ENCODE results near the gene AOPEP. TPM values are rescaled to one million over a fixed set of nuclear protein-coding genes. Genes with fewer than 3 reads are reported as not detected.

AOPEP gene
- total RNA-seq, 4 donors from 2014 or later, result 18.8 to 81.0 (median 32.1) TPM

DNA sequence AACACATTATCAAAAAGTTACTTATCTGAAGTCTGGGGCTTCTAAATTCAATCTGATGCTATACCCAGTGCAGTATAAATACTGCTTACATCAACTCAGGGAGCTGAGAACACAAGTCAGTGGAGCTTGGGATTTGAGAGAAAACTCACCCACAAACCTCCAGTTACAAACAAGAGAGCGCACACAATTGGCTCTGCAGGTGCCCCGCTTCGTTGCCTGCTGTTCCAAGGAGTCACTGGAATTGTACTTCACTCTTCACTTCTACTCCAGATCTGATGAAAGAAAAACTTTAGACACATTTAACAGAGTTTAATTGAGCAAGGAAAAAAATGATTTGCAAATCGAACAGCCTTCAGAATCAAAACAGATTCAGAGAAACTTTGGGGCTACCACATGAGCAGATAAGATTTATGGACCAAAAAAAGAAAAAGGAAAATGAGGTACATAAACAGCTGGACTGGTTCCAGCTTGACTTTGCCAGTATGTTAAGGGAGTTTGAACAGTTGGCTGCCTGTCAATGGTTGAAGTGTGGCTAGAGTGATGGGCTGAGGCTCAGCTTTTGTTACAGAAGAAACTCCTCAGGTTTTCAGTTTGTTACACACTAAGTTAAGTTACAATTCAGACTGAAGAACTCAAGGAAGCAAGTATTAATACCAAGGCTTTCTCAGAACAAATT, 156.6 kb downstream of the AOPEP start:
- TF ChIP-seq, protein P1, sequence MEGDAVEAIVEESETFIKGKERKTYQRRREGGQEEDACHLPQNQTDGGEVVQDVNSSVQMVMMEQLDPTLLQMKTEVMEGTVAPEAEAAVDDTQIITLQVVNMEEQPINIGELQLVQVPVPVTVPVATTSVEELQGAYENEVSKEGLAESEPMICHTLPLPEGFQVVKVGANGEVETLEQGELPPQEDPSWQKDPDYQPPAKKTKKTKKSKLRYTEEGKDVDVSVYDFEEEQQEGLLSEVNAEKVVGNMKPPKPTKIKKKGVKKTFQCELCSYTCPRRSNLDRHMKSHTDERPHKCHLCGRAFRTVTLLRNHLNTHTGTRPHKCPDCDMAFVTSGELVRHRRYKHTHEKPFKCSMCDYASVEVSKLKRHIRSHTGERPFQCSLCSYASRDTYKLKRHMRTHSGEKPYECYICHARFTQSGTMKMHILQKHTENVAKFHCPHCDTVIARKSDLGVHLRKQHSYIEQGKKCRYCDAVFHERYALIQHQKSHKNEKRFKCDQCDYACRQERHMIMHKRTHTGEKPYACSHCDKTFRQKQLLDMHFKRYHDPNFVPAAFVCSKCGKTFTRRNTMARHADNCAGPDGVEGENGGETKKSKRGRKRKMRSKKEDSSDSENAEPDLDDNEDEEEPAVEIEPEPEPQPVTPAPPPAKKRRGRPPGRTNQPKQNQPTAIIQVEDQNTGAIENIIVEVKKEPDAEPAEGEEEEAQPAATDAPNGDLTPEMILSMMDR (IDR thresholded peaks at IDR 0.05; ENCODE audit: low read depth), result no peak

DNA sequence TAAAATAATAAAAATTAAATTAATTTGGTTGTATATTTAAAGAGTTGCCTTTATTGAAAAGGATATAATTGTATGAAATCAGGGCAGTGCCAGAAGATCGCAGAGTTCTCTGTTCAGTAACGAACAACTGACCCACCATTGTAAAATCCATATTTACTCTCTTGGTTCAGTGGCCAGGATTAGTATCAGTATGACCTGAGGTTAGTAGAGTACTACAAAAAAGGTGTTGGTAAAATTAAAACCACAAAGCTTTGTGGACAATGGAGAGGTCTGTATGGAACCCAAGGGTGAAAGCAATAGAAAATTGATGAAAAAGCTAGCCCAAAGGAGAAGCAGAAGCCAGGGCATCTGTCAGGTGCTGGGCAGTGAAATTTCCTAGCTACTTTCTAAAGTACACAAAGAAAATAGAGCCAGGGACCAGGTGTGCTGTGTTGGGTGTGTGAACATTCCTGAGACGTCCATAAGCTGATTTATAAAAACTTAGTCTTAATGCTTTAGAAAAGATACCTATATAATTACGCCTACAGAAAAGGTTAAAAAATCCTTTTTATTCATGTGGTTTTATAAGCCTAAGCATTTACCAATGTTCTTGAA, 159.5 kb downstream of the AOPEP start:
- TF ChIP-seq, protein P1 (IDR thresholded peaks at IDR 0.05; ENCODE audit: low read depth), result no peak

DNA sequence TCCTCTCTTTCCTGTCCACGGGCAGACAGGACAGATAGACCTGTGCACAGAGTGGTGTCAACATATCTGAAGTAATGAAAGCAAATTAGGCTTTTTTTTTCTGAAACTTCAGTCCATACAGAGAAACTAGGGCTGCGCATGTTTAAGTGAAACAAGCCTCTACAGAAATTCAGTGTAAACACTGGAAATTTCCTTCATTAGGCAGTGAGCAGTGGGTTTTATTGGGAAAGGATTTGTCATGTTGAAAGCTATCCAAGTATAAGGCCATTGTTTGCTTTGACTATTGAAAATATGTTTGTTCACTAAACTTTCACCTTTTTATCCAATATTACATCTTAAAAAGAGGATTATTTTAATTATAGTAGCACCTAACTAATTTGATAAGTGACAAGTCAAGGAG, 161.2 kb downstream of the AOPEP start:
- TF ChIP-seq, protein P1 (IDR thresholded peaks at IDR 0.05; ENCODE audit: low read depth), result no peak

DNA sequence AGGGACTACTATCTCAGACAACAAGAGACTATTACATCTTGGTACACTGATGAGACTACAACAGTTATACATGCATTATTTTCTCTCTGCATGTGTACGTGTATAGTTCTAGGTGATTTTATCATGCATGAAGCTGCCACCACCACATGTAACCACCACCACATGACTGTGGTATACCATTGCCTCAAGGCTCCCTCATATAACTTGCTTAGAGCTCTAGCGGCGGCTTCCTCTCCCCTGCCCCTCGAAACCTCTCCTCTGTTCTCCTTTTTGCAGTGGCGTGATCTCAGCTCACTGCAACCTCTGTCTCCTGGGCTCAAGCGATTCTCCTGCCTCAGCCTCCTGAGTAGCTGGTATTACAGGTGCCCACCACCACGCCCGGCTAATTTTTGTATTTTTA, 162.3 kb downstream of the AOPEP start:
- TF ChIP-seq, protein P1 (IDR thresholded peaks at IDR 0.05; ENCODE audit: low read depth), result no peak

DNA sequence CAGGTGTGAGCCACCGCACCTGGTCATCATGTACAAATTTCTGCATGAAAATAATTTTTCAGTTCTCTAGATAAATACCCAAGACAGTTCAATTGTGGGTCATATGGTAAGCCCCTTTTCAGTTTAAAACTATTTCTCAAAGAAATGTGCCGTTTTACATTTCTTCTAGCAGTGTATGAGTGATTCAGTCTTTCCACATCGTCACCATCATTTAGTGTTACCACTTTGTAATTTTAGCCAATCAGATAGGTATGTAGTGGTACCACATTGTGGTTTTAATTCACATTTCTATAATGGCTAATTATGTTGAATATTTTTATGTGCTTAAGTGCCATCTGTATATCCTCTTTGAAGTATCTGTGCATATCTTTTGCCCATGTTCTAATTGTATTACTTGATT, 163.1 kb downstream of the AOPEP start:
- TF ChIP-seq, protein P1 (IDR thresholded peaks at IDR 0.05; ENCODE audit: low read depth), result no peak

DNA sequence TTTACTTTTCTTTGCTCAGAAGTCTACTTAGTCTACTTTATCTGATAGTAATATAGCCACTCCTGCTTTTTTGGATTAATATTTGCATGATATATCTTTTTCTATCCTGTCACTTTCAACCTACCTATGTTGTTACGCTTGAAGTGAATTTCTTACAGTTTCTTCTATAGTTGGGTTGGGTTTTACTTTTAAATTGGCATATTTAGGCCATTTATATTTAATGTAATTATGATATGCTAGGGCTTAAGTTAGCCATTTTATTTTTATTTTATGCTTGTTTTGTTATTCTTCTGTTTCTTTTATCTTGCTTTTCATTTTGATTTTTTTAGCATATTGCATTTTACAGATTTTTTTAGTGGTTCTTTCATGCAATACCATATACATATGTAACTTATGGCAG, 164.7 kb downstream of the AOPEP start:
- TF ChIP-seq, protein P1 (IDR thresholded peaks at IDR 0.05; ENCODE audit: low read depth), result no peak

DNA sequence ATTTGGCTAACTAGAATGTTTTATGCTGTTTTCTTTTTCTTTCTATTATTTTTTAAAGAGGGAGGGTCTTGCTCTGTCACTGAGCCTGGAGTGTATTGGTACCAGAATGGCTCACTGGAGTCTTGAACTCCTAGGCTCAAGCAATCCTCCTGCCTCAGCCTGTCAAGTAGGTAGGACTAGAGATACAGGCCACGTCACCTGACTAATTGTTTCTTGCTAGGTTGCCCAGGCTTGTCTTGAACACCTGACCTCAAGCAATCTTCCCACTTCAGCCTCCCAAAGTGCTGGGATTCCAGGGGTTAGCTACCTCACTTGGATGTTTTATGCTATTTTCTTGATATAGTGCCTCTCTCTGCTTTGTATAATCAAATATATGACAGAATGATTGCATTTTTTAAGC, 166.2 kb downstream of the AOPEP start:
- TF ChIP-seq, protein P1 (IDR thresholded peaks at IDR 0.05; ENCODE audit: low read depth), result no peak
